HG02571 (cell line): ENCODE data around the gene PITRM1.

ENCODE experiments used
- ATAC-seq: cut with Tn5 transposase; IDR thresholded peaks from one replicate; pipeline ENCODE4 v1.9.1; 2021; ENCODE audit warnings: mild to moderate bottlenecking, moderate library complexity; ENCODE audit not compliant: unreplicated experiment

The PITRM1 gene

GRCh38 chr10:3142146-3142875 lies 30.3 kb downstream of the PITRM1 start:
- ATAC-seq: no peak

GRCh38 chr10:3141351-3142005 lies 31.1 kb downstream of the PITRM1 start:
- no peak for ATAC-seq

DNA sequence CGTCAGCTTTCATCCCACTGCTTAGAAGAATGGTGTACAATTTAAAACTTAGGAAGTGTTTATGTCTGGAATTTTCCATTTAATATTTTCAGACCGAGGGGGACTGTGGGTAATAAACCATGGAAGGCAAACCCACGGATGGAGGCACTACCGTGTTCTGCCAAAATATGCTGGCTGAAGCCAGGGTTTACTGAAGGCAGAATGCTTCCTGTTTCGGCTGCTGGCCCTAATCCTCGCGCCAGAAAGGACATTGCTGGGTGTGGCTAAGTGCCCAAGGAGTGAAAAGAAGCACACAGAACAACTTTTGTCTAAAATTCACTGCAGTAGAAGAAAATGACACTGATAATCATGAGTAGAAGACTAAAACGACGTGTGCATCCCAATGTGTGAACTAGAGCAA lies 32.3 kb downstream of the PITRM1 start:
- no peak for ATAC-seq

GRCh38 chr10:3139216-3139910 lies 33.2 kb downstream of the PITRM1 start:
- ATAC-seq: no peak

- ATAC-seq: no peak
Measured at GRCh38 chr10:3137958-3138726, 34.4 kb downstream of the PITRM1 start.

DNA sequence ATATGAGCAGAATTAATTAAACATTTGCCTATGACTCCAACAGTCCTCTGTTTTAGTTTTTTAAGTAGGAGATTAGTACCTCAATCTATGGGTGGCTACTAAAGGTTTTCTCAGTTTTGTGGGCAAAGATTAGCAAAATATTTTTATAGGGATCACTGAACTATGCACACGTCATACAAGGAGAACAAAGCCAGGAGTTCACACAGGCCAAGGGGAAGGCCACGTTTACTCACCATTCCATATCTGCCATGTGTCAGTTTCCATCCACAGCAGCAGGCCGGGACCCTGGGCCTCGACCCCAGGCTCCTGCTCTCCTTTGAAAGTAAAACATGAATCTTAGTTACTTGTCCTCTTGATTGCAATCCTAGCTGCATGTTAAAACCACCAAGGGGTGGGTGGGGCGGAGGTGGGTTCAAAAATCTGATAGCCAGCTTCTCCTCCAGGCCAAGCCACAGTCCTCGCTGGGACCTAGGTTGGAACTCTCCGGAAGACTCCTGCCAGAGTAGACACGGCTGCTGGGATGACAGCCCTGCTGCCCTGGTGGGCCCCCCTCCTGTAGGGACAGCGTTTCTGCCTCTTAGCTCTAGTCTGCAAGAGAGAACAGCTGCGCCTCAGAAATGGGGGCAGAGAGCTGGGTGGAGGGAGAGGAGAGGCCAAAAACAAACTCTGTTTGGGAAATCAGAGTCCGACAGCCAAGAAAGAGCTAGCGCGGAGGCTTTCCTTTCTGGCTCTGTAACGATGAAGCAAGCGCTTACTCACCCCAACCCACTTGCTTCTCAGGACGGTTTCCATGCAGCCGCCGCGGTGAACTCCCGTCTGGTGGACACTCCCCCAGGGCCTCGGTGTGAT lies 35.6 kb downstream of the PITRM1 start:
- no peak for ATAC-seq

DNA sequence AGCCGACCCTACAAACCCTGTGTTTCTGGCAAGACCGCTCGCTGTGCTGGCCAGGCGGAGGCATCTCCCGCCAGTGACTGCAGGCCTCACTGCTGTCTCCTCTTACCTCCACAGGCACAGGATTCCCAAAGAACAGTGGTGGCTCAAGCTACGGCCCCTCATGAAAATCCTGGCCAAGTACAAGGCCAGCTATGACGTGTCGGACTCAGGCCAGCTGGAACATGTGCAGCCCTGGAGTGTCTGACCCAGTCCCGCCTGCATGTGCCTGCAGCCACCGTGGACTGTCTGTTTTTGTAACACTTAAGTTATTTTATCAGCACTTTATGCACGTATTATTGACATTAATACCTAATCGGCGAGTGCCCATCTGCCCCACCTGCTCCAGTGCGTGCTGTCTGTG lies 36.2 kb downstream of the PITRM1 start:
- no peak for ATAC-seq

GRCh38 chr10:3135006-3135405 lies 37.6 kb downstream of the PITRM1 start:
- ATAC-seq: no peak

GRCh38 chr10:3133948-3134347 lies 38.6 kb downstream of the PITRM1 start:
- ATAC-seq: no peak

DNA sequence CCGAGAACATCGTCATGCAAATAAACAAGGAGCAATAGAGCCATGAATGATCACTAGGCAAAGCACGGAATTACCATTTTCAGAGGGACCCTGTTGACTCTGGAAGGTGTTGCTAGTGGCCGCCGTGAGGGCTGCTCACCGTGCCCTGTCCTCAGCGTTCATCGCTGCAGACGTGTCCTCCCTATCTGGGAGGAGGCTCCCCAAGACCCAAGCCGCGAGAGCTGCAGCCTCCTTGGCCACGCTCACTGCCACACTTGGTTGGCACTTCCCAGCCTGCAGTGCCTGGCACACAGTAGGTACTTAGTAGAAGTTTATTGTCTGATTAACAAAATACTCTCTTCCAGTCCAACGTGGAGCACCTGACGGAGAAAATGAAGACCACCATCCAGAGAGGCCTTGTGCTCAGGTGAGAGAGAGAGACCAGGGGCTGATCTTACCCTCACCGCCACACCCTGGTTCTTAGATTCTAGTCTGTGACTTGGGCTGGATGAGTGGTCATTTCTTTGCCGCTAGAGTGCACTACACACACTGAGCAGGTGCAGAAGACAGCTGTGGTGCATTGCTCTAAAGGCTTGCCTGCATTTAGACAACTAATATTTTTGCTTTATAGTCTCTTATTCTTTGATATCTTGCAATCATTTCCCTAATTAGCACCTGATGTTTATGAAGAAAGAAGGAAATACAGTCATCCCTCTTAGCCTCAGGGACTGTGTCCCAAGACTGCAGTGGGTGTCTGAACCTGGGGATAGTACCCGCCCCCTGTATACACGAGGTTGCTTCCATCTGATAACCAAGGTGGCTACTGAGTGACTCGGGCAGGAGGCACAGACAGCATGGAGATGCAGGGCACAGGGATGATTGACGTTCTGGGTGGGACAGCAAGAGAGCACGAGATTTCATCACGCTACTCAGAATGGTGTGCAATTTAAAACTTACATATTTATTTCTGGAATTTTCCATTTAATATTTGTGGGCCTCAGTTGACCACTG lies 40.3 kb downstream of the PITRM1 start:
- no peak for ATAC-seq

- ATAC-seq: no peak
Measured at GRCh38 chr10:3131098-3131497, 41.5 kb downstream of the PITRM1 start.

- no peak for ATAC-seq
Measured at GRCh38 chr10:3129581-3130340, 42.8 kb downstream of the PITRM1 start.

DNA sequence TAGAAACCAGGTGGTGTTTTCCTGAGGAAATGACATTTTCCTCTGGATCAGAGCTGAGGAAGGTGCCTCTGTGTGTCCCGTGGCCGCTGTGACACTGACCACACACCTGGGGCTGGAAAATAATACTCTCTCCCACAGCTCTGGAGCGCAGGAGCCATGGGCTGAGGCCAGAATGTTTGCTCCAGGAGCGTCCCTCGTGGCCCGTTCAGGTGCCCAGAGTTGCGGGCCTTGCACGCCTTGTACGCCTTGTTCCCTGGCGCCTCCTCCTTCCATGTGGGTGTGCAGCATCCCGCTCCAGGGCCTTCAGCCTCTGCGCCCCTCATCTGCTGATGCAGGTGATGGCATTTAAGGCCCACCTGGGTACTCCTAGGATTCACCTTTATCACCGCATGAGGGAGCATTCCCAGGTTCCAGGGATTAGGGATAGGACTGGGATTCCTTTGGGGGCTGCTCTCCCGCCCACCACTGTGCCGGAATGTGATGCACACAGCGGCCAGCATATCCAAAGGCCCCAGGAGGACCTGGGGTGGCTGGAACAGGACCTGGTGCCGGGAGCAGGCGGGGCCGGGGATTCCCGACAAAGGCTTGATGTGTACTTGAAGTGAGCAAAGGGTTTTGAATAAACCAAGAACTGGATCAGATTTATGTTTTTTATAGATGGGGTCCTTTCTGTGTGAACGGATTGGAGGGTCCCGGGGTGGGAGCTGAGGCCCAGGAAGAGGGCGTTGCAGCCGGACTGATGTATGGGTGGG lies 44.0 kb downstream of the PITRM1 start:
- no peak for ATAC-seq

DNA sequence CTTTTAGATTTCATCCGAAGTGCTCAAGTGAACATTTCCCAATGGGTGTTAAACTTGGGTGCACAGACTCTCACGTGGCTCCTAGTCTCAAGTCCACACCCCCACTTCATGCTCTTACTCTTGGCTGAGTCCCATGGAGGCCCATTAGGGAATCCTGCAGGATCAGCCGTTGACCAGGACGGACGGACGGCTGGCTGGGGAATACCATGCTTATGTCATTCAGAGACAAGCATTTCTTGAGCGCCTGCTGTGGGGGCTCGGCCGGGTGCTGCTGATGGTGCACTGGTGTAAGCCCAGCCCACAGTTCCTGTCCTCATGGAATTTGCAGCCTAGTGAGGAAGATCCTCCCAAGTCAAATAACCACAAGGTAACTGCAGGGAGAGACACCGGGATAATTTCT lies 44.7 kb downstream of the PITRM1 start:
- ATAC-seq: no peak

- no peak for ATAC-seq
Measured at GRCh38 chr10:3126741-3127346, 45.7 kb downstream of the PITRM1 start.

DNA sequence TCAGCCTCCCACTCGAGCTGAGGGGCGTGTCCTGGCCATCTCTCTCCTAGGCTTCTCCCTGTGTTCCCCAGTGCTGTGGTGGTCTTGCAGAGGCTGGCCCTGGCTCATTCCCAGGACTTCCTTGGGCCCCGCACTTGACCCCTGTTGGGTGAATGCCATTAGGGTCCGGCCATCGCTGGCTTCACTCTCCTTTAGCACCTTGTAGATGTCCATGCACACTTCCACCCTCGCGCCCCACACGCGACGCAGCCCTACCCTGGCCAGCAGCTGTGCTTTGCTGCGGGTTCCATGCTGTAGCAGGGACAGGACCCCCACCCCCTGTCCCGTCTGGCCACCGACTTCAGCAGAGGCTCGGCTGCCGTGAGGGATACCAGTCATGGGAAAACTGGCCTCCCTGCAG lies 46.3 kb downstream of the PITRM1 start:
- no peak for ATAC-seq

GRCh38 chr10:3125527-3126170 lies 46.9 kb downstream of the PITRM1 start:
- ATAC-seq: no peak
